SK-N-SH (cell line): ENCODE results near the gene FAM120C. TPM values are rescaled to one million over a fixed set of nuclear protein-coding genes. Genes with fewer than 3 reads are reported as not detected.

ENCODE experiments used
- CTCF ChIA-PET: fragments of 300-600, 350-600 bp; formaldehyde crosslinking; extraction: SDS; loops from one replicate; lab custom pipeline; 2021; lab: Yijun Ruan, JAX
- POLR2A ChIA-PET: fragments of 350-600 bp; sonication (Branson Sonifier 250); formaldehyde crosslinking; extraction: SDS; loops from one replicate; lab custom pipeline; 2020; ENCODE audit warnings: antibody characterized with exemption, inconsistent platforms; lab: Yijun Ruan, JAX
- DNase-seq: peaks from one replicate; pipeline ENCODE4 v3.0.0; 2012
- H2AFZ ChIP-seq: fragments of 200-600 bp; sonication (generic); 2 replicates; pipeline ENCODE4 v1.8.1; 2016; ENCODE audit warnings: antibody characterized with exemption, mild to moderate bottlenecking, low read depth
- H3F3A ChIP-seq: fragments of 200-600 bp; sonication (generic); replicated peaks from 2 replicates; pipeline ENCODE3; 2016; ENCODE audit warnings: antibody characterized with exemption, mild to moderate bottlenecking; ENCODE audit not compliant: insufficient read depth
- H3K27ac ChIP-seq, 2 experiments: fragments of 200-500 bp in 1 of 2; fragments of 200-600 bp in 1 of 2; sonication (Bioruptor generic) in 1 of 2; sonication (generic), shearing (Covaris generic) in 1 of 2; 2 replicates each; pipeline versions ENCODE4 v1.5.1 to v1.6.1; 2014 to 2016; ENCODE audit warnings: low read depth in 2 of 2, inconsistent platforms in 1 of 2, low read length in 1 of 2, mild to moderate bottlenecking in 1 of 2, mixed read lengths in 1 of 2
- H3K27me3 ChIP-seq: fragments of 200-600 bp; sonication (generic), shearing (Covaris generic); 2 replicates; pipeline ENCODE4 v1.6.1; 2016; ENCODE audit warnings: mixed run types; ENCODE audit not compliant: insufficient read depth
- H3K36me3 ChIP-seq, 2 experiments: fragments of 200-500 bp in 1 of 2; fragments of 200-600 bp in 1 of 2; sonication (Bioruptor generic) in 1 of 2; sonication (generic) in 1 of 2; replicated peaks in 1 of 2; 2 replicates each; pipeline versions ENCODE3 to v1.5.1; 2014 to 2016; ENCODE audit warnings: low read length in 1 of 2, mild to moderate bottlenecking in 1 of 2; ENCODE audit not compliant: insufficient read depth in 2 of 2, control insufficient read depth in 1 of 2
- H3K4me1 ChIP-seq, 2 experiments: fragments of 200-500 bp in 1 of 2; fragments of 200-600 bp in 1 of 2; sonication (Bioruptor generic) in 1 of 2; sonication (generic), shearing (Covaris generic) in 1 of 2; 2 replicates each; pipeline versions ENCODE4 v1.5.1 to v1.6.1; 2014 to 2016; ENCODE audit warnings: low read depth in 1 of 2, low read length in 1 of 2, mixed run types in 1 of 2; ENCODE audit not compliant: insufficient read depth in 2 of 2, control insufficient read depth in 1 of 2
- H3K4me2 ChIP-seq: fragments of 200-600 bp; sonication (generic), shearing (Covaris generic); 2 replicates; pipeline ENCODE4 v1.6.1; 2017; ENCODE audit warnings: mixed run types
- H3K4me3 ChIP-seq, 2 experiments: fragments of 200-500 bp in 1 of 2; fragments of 200-600 bp in 1 of 2; sonication (Bioruptor generic) in 1 of 2; sonication (generic), shearing (Covaris generic) in 1 of 2; 2 replicates each; pipeline versions ENCODE4 v1.5.1 to v1.8.1; 2014 to 2016; ENCODE audit warnings: low read depth in 2 of 2, inconsistent platforms in 1 of 2, low read length in 1 of 2, mild to moderate bottlenecking in 1 of 2, mixed read lengths in 1 of 2, moderate library complexity in 1 of 2
- H3K79me2 ChIP-seq: fragments of 200-600 bp; sonication (generic); 2 replicates; pipeline ENCODE4 v1.8.1; 2017; ENCODE audit warnings: mild to moderate bottlenecking; ENCODE audit not compliant: insufficient read depth
- H3K9ac ChIP-seq: fragments of 200-600 bp; sonication (generic); 2 replicates; pipeline ENCODE4 v1.6.1; 2017; ENCODE audit warnings: mixed run types
- H3K9me2 ChIP-seq: fragments of 200-600 bp; sonication (generic); 2 replicates; pipeline ENCODE4 v1.6.1; 2017; ENCODE audit warnings: mixed run types
- H3K9me3 ChIP-seq: fragments of 200-600 bp; sonication (generic); 2 replicates; pipeline ENCODE4 v1.6.1; 2017; ENCODE audit warnings: mixed run types, mild to moderate bottlenecking, moderate library complexity
- H4K20me1 ChIP-seq: fragments of 200-600 bp; sonication (generic); 2 replicates; pipeline ENCODE4 v1.6.1; 2017; ENCODE audit warnings: mild to moderate bottlenecking, mixed run types; ENCODE audit not compliant: insufficient read depth
- FOSL2 ChIP-seq: IDR thresholded peaks from 2 replicates; pipeline ENCODE4 v1.4.0; 2012; ENCODE audit warnings: low read depth, mild to moderate bottlenecking, moderate library complexity, borderline replicate concordance
- FOXM1 ChIP-seq: IDR thresholded peaks from 2 replicates; pipeline ENCODE4 v1.4.0; 2012; ENCODE audit warnings: low read depth, mild to moderate bottlenecking
- GATA2 ChIP-seq: sonication (generic); formaldehyde crosslinking; IDR thresholded peaks from 2 replicates; pipeline ENCODE4 v1.5.0; 2020; ENCODE audit warnings: mild to moderate bottlenecking, missing genetic modification reagents
- IRF3 ChIP-seq: fragments of 150-350 bp; IDR thresholded peaks from 2 replicates; pipeline ENCODE4 v1.6.1; 2016; ENCODE audit warnings: mild to moderate bottlenecking, low read depth, low read length
- JUND ChIP-seq: IDR thresholded peaks from 2 replicates; pipeline ENCODE4 v1.4.0; 2012
- MEF2A ChIP-seq: IDR thresholded peaks from 2 replicates; pipeline ENCODE4 v1.4.0; 2012; ENCODE audit warnings: low read depth, borderline replicate concordance
- NFIC ChIP-seq: IDR thresholded peaks from 2 replicates; pipeline ENCODE4 v1.4.0; 2012; ENCODE audit warnings: borderline replicate concordance
- NRF1 ChIP-seq: IDR thresholded peaks from 2 replicates; pipeline ENCODE4 v1.6.1; 2012; ENCODE audit warnings: low read depth, mild to moderate bottlenecking, low read length
- PBX3 ChIP-seq: IDR thresholded peaks from 2 replicates; pipeline ENCODE4; 2012
- RAD21 ChIP-seq: IDR thresholded peaks from 2 replicates; pipeline ENCODE4 v1.6.1; 2012; ENCODE audit warnings: mild to moderate bottlenecking, low read length
- REST ChIP-seq: IDR thresholded peaks from 2 replicates; pipeline ENCODE4 v1.6.1; 2012; ENCODE audit warnings: mild to moderate bottlenecking, low read depth, low read length, moderate library complexity
- RFX5 ChIP-seq: IDR thresholded peaks from 2 replicates; pipeline ENCODE4 v1.6.1; 2012; ENCODE audit warnings: mild to moderate bottlenecking, improper control_type of control experiment, low read length
- RXRA ChIP-seq: IDR thresholded peaks from 2 replicates; pipeline ENCODE4 v1.4.0; 2012; ENCODE audit warnings: low read depth, mild to moderate bottlenecking, borderline replicate concordance
- SIN3A ChIP-seq: IDR thresholded peaks from 2 replicates; pipeline ENCODE4 v1.6.1; 2012; ENCODE audit warnings: low read depth, mild to moderate bottlenecking, low read length, moderate library complexity, borderline replicate concordance
- SMC3 ChIP-seq: IDR thresholded peaks from 2 replicates; pipeline ENCODE4 v1.6.1; 2012; ENCODE audit warnings: low read depth, low read length, improper control_type of control experiment
- TAF1 ChIP-seq: IDR thresholded peaks from 2 replicates; pipeline ENCODE4 v1.6.1; 2012; ENCODE audit warnings: low read depth, mild to moderate bottlenecking, low read length, moderate library complexity, borderline replicate concordance
- TCF12 ChIP-seq: IDR thresholded peaks from 2 replicates; pipeline ENCODE4 v1.4.0; 2012
- USF1 ChIP-seq: IDR thresholded peaks from 2 replicates; pipeline ENCODE4 v1.4.0; 2012; ENCODE audit warnings: low read depth, borderline replicate concordance
- YY1 ChIP-seq: IDR thresholded peaks from 2 replicates; pipeline ENCODE4 v1.4.0; 2012; ENCODE audit warnings: low read depth, mild to moderate bottlenecking
- ZBTB33 ChIP-seq: IDR thresholded peaks from 2 replicates; pipeline ENCODE4 v1.4.0; 2012; ENCODE audit warnings: low read depth, borderline replicate concordance
- WGBS: methylation state at CpG from one replicate; pipeline ENCODE4 v1.1.6; 2017; ENCODE audit warnings: low lambda C conversion rate; 5-methylcytosine and 5-hydroxymethylcytosine counted together
- polyA plus RNA-seq, 3 experiments: library from polyadenylated mRNA; depleted of rRNA; stranded (reverse); fragments of >200 nt; gene quantifications; 2 replicates each; pipeline ENCODE4 v1.2.3, GENCODE V29; 2012

The FAM120C gene
- polyA plus RNA-seq, 1 of the 3 experiments (the other 2 are of a cell fraction): 6.0 TPM

GRCh38 chrX:54067766-54068165, 115.3 kb downstream of the FAM120C start:
- Histone ChIP-seq H2AFZ (no peak overlapping the region), H3K79me2 (no peaks in the 10 kb centered on the region), H3K9me3 (no peaks in the 10 kb centered on the region), H3K4me3 (no peak overlapping the region), H3K9me2 (no peaks in the 10 kb centered on the region), H3K27ac (no peak overlapping the region), H3K36me3 (peaks cover 0 to 2% of the 10 kb centered on the region in 2 experiments), H3F3A (no peaks in the 10 kb centered on the region), H3K4me1 (no peaks in the 10 kb centered on the region), H3K27me3 (no peaks in the 10 kb centered on the region), H4K20me1 (no peaks in the 10 kb centered on the region)
- CTCF ChIA-PET: no interaction called here
- POLR2A ChIA-PET: no interaction called here
- 51% methylated on average over 2 of the region's 2 CpGs for WGBS
- TF ChIP-seq SIN3A: no peak
- TF ChIP-seq NRF1: no peak
- no peak for TF ChIP-seq RFX5
- TF ChIP-seq FOSL2: no peak
- no peak for TF ChIP-seq TCF12
- no peak for TF ChIP-seq NFIC
- TF ChIP-seq GATA2: no peak
- no peak for TF ChIP-seq IRF3
- TF ChIP-seq JUND: no peak
- no peak for TF ChIP-seq MEF2A
- TF ChIP-seq RXRA: no peak
- TF ChIP-seq, all 33 proteins: peak for 0
- no peak overlapping the region for H3K4me2 ChIP-seq
- H3K9ac ChIP-seq: no peak overlapping the region
- no peak for DNase-seq

GRCh38 chrX:54066841-54067240, 116.2 kb downstream of the FAM120C start:
- H3K9me2 ChIP-seq: no peaks in the 10 kb centered on the region
- H3F3A ChIP-seq: no peaks in the 10 kb centered on the region
- no peaks in the 10 kb centered on the region for H3K36me3 ChIP-seq
- no peak for DNase-seq
- H3K27me3 ChIP-seq: no peaks in the 10 kb centered on the region
- no peak overlapping the region for H3K4me3 ChIP-seq
- H3K79me2 ChIP-seq: no peaks in the 10 kb centered on the region
- no peaks in the 10 kb centered on the region for H3K9me3 ChIP-seq
- no peak overlapping the region for H3K4me2 ChIP-seq
- no peak overlapping the region for H2AFZ ChIP-seq
- ChIA-PET CTCF (no interaction called here), POLR2A (no interaction called here)
- no peaks in the 10 kb centered on the region for H3K4me1 ChIP-seq
- H3K27ac ChIP-seq: no peak overlapping the region
- H3K9ac ChIP-seq: no peak overlapping the region
- H4K20me1 ChIP-seq: no peaks in the 10 kb centered on the region
- TF ChIP-seq SIN3A: no peak
- TF ChIP-seq MEF2A: no peak
- no peak for TF ChIP-seq SMC3
- TF ChIP-seq TAF1: no peak
- no peak for TF ChIP-seq ZBTB33
- no peak for TF ChIP-seq YY1
- TF ChIP-seq PBX3: no peak
- TF ChIP-seq USF1: no peak
- no peak for TF ChIP-seq IRF3
- TF ChIP-seq RAD21: no peak
- no peak for TF ChIP-seq REST
- TF ChIP-seq FOSL2: no peak
- no peak for TF ChIP-seq FOXM1
